GM21825 (cell line): Measurements from ENCODE around the gene PROK1.

Experiments
- ATAC-seq: cut with Tn5 transposase; IDR thresholded peaks from one replicate; pipeline ENCODE4 v1.9.1; 2021; ENCODE audit warnings: mild to moderate bottlenecking, moderate library complexity; ENCODE audit not compliant: unreplicated experiment

PROK1 gene

DNA sequence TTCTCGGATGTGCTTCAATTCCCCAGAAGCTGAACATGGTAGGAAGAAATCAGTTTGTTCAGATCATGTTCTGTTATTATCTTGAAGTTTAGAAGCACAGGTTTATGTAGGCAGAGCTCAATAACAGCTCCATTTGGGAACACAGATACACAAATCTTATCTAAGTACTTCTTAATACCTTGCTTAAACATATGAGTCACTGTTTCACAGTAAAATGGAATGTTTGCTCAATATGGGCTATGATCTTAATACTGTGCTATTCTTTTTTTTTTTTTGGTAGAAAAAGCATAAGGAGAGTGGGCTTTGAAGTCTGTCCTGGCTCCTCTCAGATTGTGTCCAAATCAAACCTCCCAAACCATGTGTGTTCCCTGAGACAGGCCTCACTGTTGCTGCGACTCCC is 13.4 kb downstream of the PROK1 start:
- ATAC-seq, result no peak

DNA sequence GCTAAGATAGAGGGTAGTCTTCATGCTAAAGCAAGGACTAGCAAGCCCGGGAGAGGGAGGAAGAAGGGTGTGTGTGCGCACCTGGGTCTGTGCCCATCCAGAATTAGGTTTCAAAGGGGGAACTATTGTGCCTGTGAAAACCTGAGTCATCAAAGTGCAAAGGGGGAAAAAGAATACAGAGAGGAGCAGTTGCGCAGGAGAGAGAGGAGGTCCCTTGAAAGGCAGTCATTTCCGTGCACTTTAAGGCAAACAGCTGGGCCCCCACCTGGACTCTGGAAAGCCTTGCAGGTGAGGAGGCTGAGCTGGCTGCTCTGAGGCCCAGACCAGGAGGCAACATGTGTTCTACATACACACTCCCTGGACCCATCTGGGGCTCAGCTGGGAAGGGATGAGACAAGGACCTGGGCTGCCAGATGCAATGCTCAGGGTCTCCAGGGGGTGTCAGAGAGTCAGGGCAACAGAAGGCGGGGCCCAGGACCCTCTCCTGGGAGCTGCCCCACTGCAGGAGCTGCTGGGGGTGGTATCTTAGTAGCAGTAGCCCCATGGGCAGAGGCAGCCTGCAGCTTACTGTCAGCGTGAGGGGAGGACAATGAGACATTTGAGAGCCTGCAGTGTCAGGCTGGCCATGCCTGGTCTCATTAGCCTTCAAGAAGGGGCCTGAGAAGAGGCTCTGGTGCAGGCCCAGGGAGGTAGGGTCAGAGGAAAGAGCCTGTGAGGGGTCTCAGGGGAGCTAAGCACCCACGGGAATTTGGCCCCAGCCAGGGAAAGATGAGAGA is 14.3 kb downstream of the PROK1 start:
- no peak for ATAC-seq

DNA sequence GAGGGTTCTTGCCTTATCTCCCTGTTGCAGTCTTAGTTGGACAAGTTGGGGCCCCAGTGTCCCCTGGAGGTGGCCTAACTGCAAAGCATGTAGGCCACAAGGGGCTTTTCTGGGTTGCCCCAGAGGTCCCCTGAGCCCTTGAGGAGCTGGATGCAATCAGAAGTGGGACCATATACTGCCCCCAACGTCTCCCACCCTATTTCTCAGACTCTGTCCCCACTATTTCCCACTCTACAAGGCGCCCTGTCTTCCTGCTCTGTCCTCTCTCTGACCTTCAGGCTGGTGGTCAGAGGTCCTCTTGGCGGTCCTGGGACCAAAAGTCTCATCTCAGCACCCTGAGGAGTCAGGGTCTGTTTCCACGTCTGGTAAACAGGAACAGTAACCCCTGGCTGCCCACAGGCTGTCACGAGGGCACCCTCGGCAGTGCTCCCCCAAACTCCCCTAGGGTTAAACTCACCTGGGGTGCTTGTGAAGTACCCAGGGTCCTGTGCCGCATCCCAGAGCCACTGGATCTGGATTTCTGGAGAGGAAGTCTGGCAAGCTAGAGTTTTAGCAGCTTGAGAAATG is 14.9 kb downstream of the PROK1 start:
- no peak for ATAC-seq

DNA sequence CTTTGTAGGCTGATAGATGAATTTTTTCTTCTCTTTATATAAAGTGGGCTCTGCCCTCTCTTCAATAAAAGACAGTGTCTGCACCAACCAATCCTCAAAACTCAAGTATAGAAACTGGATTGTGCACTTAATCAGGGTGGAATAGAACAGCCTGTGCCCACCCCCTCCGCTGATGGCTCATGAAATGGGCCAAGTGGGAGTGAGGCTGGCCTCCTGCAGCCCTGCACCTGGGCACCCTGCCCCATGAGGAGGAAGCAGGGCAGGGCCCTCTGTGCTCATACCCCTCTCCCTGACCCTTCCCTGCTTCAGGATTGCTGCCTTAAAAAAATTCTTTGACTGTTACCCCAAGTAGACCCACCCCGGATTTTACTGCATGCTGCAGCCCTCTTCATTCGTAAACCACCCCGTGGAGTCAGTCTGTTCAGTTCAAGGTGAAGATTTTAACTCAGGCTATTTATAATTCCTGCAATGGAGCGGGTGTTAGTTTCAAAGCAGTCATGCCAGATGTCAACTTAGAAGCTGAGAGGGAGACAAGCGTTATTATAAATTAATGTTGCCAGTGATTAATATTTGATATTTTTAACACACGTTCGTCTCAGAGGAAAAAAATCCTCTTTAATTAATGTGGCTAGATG is 15.8 kb downstream of the PROK1 start:
- no peak for ATAC-seq

DNA sequence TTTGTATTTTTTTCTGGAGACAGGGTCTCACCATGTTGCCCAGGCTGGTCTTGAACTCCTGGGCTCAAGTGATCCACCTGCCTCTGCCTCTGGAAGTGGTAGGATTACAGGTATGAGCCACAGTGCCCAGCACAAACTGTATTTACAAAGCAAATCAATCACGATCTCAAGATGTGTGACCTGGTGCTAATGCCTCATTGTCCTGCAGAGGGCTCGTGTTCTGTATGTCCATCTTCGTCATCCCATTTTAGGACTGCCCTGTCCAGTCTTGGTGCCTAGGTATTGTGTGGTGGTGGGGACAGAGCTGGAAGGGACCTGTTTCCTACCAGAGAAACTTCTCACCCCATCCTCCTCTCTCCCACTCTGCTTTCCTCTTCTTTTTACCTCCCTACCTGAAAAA is 20.2 kb downstream of the PROK1 start:
- ATAC-seq, result no peak

DNA sequence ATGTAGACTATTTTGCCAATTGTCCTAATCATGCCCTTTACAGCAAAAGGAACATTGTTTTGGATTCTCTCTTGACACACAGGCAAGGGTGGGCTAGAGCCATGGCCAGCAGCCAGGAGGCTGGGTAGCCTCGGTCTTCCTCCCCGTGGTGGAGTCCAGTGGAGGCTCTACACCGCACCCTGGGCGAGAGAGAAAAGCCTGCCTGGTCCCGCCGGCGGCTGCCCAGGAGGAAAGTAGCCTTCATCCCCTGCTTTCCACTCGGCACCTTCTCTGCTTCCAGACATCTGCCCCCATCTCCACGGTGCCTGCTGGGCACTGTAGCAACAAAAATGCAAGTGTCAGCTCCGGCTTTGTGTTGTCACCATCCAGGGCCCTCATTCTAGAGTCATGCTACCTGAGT is 21.6 kb downstream of the PROK1 start:
- no peak for ATAC-seq

DNA sequence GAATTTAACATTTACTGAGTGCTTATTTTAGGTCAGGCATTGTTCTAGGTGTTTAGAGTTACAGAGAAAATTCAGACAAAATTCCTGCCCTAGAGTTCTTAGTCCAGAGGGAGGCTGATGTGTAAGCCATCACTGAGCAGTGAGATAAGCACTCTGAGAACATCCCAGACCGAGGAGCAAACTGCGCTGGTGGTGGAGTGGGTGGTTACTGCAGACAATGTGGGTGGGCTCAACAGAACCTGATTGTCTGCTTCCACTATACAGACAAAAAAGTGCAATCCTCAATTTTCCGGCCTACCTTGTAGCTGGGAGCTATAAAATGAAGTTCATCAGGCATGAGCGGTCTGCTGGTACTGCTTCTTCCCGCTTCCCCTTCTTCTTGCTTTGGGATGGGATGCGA is 23.5 kb downstream of the PROK1 start:
- no peak for ATAC-seq

DNA sequence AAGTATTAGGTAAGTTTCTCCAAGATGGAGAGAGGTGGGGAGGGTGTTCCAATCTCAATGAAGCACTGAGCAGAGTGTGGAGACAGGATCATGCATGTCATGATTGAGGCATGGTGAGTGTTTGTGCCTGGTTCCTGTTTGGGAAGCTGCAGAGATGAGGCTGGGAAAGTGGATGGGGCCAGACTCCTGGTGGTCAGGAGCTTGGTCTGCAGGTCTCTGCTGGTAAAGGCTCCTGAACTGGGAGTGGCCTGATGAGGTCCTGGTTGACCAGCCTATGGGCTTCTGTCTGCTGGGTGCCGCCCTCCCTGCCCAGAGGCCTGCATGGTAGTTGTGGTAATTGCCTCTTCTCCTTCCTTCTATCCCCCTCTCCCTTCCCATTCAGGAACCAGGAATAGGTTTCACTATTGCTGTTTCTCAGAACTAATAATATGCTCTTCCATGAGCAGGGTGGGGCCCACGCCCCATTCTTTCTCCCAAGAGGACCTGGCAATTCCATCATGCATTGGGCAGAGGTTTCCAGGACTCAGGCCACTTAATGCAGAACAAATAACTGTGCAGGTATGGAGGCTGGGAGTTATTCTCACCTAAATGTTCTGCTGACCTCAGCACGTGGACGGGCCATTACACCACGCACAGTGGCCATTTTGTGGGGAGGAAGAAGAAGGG is 24.5 kb downstream of the PROK1 start:
- ATAC-seq, result no peak

DNA sequence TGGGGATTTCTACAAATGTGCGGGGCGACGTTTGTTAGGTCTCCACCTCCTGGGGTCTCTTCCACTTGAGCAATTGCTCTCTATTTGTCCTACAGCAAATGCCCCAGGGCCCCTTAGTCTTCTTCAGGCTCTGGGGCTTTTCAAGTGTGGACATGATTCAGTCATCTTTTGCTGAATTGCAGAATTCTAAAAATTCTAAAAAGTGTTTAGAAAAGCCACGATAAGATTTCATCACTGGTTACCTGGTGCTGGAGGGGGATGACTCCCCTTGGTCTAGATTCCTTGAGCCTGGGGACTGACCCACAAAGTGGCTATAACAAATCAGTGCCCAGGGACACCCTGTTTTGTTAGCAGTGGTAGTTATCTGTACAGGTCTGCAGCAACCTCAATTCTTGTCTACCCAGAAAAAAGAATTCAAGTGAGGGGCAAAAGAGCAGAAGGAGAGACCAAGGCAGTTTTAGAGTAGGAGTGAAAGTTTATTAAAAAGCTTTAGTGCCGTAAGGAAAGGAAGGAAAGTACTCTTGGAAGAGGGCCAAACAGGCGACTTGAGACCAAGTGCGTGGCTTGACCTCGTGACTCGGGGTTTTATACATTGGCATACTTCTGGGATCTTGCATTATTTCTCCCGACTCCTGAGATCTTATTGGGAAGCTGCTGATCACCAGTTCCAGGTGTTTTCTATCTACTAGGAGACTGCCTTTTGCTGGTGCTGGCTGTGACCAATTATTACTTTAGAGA is 25.2 kb downstream of the PROK1 start:
- ATAC-seq, result no peak

DNA sequence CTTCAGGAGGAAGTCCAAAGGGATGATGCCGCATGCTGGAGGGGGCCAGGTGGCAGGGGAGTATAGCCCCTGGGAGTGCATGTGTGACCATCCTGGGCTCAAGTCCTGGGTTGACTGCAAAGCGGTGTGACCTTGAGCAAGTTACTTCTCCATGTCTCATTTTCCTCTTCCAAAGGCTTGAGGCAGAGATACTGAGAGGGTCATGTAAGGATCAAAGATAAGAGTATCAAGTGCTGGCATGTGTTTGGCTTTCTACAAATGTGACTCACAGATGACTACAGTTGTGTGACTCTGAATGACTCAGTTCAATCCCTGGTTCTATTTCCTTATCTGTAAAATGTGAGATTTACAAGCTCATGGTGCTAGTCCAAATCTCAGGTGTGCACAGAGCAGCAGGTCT is 26.1 kb downstream of the PROK1 start:
- no peak for ATAC-seq

DNA sequence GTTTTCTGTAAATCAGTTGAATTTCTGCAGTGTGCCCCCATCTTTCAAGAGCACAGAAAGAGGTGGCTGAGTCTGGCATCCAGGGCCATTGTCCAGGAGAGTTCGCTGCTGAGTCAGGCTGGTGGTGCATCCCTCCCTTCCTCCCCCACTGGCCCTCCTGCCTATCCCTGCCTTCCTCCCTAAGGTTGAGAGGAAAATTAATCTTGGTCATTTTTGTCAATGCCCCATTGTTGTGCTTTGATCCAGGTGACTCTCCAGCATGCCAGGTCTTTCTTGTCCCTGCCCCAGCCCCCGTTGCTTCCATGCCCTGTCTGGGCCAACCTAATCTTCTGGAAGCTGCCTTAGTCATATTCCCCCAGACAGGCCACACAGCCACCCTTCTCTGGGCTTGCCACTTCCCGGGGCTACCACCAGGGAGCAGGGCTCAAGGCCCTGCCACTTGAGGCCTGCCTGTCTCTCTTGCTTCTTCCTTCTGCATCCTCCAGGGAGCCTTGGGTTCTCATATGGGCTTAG is 26.6 kb downstream of the PROK1 start:
- ATAC-seq, result no peak

DNA sequence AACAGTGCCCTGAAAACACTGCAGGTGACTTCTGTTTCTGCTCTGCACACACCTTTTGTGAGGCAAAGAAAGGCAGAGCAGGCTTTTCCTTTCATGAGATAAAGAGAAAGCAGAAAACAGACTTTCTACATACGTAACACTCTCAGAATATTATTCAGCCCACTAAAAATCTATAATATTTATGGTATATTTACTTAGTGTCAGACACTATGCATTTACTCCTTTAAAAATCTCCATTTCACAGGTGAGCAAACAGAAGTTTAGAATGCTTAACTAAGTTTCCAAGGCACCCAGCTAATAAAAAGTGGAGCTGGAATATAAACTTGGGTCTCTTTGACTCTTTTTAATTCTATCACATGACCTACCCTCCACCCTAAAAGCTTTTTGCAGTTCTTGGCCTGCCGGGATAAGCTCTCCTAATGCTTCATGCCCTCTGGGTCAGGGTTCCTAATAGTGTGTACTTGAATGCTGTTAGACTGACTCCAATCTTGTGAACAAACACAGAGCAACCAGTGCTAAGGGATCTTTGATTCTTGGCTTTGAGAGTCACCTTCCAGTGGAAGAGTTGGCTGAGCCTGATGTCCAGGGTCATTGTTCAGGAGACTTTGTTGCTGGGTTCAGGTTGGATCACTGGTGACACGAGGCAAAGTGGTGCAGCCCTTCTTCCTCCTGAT is 27.2 kb downstream of the PROK1 start:
- no peak for ATAC-seq

DNA sequence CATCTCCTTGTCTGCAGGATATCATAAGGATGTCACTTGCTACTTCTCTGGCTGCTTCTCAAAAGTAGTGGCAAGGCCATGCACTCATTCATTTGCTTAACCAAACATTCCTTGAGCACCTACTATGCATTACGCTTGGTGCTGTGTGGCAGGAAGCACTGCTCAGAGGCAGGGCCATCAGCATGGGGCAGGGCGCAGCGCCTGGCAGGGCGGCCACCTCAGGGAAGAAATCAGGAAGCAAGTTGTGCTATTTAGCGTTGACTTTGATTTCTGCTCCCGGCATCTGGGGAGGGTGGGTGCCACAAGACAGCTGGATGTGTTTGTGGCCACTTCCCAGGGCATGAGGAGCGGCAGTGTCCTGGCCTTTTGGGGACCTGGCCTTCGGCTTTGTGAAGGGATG is 27.9 kb downstream of the PROK1 start:
- ATAC-seq, result no peak

DNA sequence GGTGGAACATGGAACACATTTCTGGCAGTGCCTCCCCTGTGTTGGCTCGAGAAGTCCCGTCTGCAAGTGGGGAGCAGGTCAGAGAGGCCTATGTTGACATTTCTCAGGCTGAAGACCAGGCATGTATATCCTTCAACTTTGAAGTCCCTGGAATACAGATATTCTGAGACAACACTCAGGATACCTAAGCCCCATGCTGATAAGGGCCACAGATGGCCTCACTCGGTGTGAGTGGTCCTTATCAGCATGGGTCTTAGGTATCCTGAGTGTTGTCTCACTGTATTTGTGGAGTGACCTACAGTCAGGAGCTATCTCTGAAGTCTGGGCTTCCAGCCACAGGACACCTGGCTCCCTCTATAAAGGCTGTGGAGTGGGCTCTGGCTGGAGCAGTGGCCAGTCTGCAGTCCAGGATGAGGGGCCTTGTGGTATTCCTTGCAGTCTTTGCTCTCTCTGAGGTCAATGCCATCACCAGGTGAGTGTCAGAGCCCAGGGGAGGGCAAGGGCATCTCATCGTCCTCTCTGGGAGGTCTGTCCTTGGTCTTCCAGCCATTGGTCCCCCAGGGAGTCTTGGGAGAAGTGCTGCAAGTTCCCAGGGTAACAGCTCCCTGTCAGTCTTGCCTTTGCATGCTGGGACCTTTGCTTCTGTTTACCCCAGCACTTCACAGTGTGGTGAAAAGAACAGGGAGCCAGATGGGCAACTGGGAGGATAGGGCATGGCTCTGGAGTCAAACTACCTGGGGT is 29.6 kb downstream of the PROK1 start:
- ATAC-seq, result no peak

DNA sequence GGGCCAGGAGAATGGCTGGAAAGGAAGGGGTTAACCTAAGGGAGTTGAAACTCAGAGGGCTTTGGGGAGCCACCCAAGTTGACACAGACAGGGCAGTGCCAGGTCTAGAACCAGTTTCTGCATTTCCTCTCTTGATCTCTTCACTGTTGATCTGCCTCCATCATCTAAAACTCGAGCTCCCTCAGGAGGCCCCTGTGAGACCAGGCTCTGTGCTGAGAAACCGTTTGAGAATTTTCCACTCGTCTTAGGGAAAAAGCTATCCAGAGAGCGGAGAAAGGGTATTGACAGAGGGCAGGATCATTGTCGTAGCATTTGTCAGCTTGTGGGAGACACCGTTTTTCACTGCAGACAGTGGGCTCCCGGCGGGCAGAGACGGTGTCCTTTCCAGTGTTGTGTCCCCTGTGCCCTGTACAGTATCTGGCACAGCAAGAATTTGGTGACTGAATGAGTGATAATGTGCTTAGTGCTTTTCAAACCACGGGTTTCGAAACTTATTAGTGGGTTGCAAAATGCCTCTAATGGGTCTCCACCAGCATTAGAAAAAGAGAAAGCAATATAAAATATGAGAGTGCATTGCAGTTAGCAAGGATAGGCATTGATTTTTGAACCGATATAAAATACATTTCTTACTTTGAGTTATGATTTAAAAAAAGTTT is 31.1 kb downstream of the PROK1 start:
- no peak for ATAC-seq

DNA sequence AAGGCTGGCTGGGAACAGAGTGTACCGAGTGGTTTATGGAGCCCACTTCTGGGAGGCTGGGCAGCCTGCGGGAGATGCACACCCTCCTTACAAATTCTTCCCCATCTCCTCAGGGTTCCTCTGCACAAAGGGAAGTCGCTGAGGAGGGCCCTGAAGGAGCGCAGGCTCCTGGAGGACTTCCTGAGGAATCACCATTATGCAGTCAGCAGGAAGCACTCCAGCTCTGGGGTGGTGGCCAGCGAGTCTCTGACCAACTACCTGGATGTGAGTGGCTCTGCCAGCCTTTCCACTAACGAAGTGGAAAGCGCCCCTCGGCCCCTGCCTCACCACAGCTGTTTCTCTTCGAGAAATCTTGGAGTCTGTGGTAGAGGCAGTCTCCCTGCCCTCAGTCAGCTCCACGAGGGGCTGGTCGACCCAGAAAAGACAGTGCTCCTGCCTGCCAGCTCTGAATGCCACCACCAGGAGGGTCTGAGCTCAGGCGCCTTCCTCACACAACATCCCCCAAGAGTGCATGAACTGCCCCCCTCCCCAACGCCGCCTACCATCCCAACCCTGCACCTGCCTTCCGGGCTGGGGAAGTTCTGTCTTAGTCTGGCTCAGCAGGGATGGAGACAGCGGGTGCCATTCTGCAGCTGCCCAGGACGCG is 31.8 kb downstream of the PROK1 start:
- ATAC-seq, result no peak

DNA sequence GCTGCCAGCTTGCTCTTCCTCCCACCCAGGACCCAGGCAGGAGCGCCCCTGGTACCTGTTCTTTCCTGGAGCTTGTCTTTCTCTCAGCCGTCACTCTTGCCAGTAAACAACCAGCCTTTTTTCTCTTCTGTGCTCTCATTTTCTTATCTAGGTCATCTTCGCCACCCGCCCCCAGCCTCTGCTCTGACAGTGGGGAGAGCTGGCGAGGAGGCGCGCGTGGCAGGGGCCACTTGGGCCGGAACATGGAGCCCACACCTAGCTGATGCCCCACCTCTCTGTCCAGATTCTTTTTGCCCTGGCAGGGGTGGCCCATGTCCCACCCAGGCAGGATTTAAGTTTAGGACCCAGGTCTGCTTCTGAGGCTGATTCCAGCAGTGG is 32.3 kb downstream of the PROK1 start:
- ATAC-seq, result no peak

DNA sequence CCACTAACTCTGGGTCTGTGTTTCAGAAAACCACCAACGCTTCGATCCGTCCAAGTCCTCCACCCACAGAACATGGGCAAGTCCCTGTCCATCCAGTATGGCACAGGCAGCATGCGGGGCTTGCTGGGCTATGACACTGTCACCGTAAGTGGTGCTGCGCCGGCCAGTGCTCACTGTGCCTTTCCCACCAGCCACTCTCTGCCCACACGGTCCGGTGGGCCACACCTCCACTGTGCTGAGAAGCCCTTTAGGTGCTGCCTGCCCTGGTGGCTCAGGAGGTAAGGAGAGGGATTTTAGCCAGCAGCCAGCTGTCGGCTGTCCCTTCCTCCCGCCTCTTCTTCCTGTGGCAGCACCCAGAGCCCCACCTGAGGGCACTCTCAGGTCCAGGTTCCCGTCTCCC is 33.9 kb downstream of the PROK1 start:
- no peak for ATAC-seq

DNA sequence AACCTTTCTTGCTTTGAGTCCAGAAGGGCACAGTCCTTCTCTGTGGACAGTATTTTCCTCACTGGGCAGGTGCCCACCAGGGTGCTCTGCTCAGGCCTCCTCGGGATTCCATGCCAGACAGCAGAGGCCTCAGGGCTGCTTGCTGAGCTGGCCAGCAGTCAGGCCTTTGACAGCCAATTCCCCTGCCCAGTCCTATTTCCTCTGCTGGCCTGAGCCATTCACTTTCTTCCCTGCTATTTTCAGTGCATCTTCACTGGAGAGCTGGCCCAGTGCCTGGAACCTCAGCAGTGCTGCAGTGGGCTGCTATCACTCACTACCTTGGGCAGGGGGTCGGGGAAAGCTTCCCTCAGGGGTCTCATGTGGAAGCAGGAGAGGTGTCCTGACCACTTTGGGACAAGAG is 34.8 kb downstream of the PROK1 start:
- no peak for ATAC-seq
